ENCODE data around the gene SLC25A38. TPM values are rescaled to one million over a fixed set of nuclear protein-coding genes. Genes with fewer than 3 reads are reported as not detected.

The SLC25A38 gene
- polyA plus RNA-seq, 3 donors = 5.7 to 8.9 (median 7.5) TPM

- no peak overlapping the region for H3K4me2 ChIP-seq (replicated peaks; ENCODE audit: extremely low read depth, low read length, poor library complexity, severe bottlenecking)
- no peak overlapping the region for H3K27ac ChIP-seq (ENCODE audit: low read depth in 1 of 2, low read length in 2 of 2)
- Mint-ChIP-seq H3K4me3 (no peak overlapping the region), H3K4me1 (no peaks in the 10 kb centered on the region), H3K9me3 (peaks cover 0 to 6% (median 0%) of the 10 kb centered on the region in 7 donors), H3K27me3 (ENCODE audit: low read depth in 3 of 3) (peaks cover 1 to 4% (median 2%) of the 10 kb centered on the region in 3 donors), H3K27ac (no peak overlapping the region), H3K36me3 (no peaks in the 10 kb centered on the region)
- no peaks in the 10 kb centered on the region for H3K4me1 ChIP-seq (ENCODE audit: control insufficient read depth in 1 of 2, insufficient read depth in 2 of 2, low read length in 2 of 2)
- no CpG with 5 or more reads among the region's 1 CpG for WGBS (ENCODE audit: insufficient coverage)
- no peaks in the 10 kb centered on the region for H3K9me3 ChIP-seq (replicated peaks in 1 of 2; ENCODE audit: control insufficient read depth in 1 of 2, insufficient read depth in 1 of 2, low read length in 2 of 2)
- no peak overlapping the region for H3K9ac ChIP-seq (ENCODE audit: insufficient read depth, low read length, poor library complexity, severe bottlenecking)
- no peaks in the 10 kb centered on the region for H3K79me2 ChIP-seq (ENCODE audit: insufficient read depth, low read length)
- no peak overlapping the region for H3K4me3 ChIP-seq (replicated peaks in 1 of 3; ENCODE audit: low read depth in 2 of 3, low read length in 3 of 3)
- H2AFZ ChIP-seq (ENCODE audit: insufficient read depth, low read depth, low read length, poor library complexity, severe bottlenecking) = no peak overlapping the region
- H4K20me1 ChIP-seq (ENCODE audit: insufficient read depth, low read length) = no peaks in the 10 kb centered on the region
- DNase-seq = no peak
- no peak for TF ChIP-seq CTCF (IDR thresholded peaks at IDR 0.05)
- no peaks in the 10 kb centered on the region for H3K36me3 ChIP-seq (replicated peaks in 1 of 2; ENCODE audit: control insufficient read depth in 1 of 2, insufficient read depth in 2 of 2, low read length in 2 of 2)
- no peaks in the 10 kb centered on the region for H3K27me3 ChIP-seq (ENCODE audit: control insufficient read depth in 2 of 2, insufficient read depth in 2 of 2, low read length in 2 of 2)
- intact Hi-C loops (cut with micrococcal nuclease) = no loop called here
Observed at GRCh38 chr3:39339086-39339485, 44.1 kb upstream of the SLC25A38 start.

- Histone ChIP-seq H3K4me3 (replicated peaks in 1 of 3; ENCODE audit: low read depth in 2 of 3, low read length in 3 of 3) (no peak overlapping the region), H4K20me1 (ENCODE audit: insufficient read depth, low read length) (no peaks in the 10 kb centered on the region), H3K4me1 (ENCODE audit: control insufficient read depth in 1 of 2, insufficient read depth in 2 of 2, low read length in 2 of 2) (no peaks in the 10 kb centered on the region), H2AFZ (ENCODE audit: insufficient read depth, low read depth, low read length, poor library complexity, severe bottlenecking) (no peak overlapping the region), H3K9ac (ENCODE audit: insufficient read depth, low read length, poor library complexity, severe bottlenecking) (no peak overlapping the region), H3K4me2 (replicated peaks; ENCODE audit: extremely low read depth, low read length, poor library complexity, severe bottlenecking) (no peak overlapping the region), H3K27ac (ENCODE audit: low read depth in 1 of 2, low read length in 2 of 2) (no peak overlapping the region), H3K79me2 (ENCODE audit: insufficient read depth, low read length) (no peaks in the 10 kb centered on the region), H3K27me3 (ENCODE audit: control insufficient read depth in 2 of 2, insufficient read depth in 2 of 2, low read length in 2 of 2) (no peaks in the 10 kb centered on the region), H3K36me3 (replicated peaks in 1 of 2; ENCODE audit: control insufficient read depth in 1 of 2, insufficient read depth in 2 of 2, low read length in 2 of 2) (no peaks in the 10 kb centered on the region), H3K9me3 (replicated peaks in 1 of 2; ENCODE audit: control insufficient read depth in 1 of 2, insufficient read depth in 1 of 2, low read length in 2 of 2) (no peaks in the 10 kb centered on the region)
- H3K9me3 Mint-ChIP-seq = peaks cover 0 to 6% (median 0%) of the 10 kb centered on the region in 7 donors
- H3K27me3 Mint-ChIP-seq (ENCODE audit: low read depth in 3 of 3) = peaks cover 1 to 4% (median 1%) of the 10 kb centered on the region in 3 donors
- no peak overlapping the region for H3K4me3 Mint-ChIP-seq
- no peak for TF ChIP-seq CTCF (IDR thresholded peaks at IDR 0.05)
- intact Hi-C loops (cut with micrococcal nuclease) = no loop called here
- no peak for DNase-seq
- H3K27ac Mint-ChIP-seq = no peak overlapping the region
- WGBS (ENCODE audit: insufficient coverage) = no CpG with 5 or more reads among the region's 1 CpG
- no peaks in the 10 kb centered on the region for H3K4me1 Mint-ChIP-seq
- no peaks in the 10 kb centered on the region for H3K36me3 Mint-ChIP-seq
Observed at GRCh38 chr3:39343076-39343717, 40.0 kb upstream of the SLC25A38 start.
